Measurements from ENCODE around the gene FAM107B. TPM values are rescaled to one million over a fixed set of nuclear protein-coding genes. Genes with fewer than 3 reads are reported as not detected.

Gene FAM107B
- total and polyA plus RNA-seq, 10 of the 15 experiments (the other 5 are each of a cell fraction or from before 2014, with no cell fraction given), result 22.9 to 162 (median 86.6) TPM

DNA sequence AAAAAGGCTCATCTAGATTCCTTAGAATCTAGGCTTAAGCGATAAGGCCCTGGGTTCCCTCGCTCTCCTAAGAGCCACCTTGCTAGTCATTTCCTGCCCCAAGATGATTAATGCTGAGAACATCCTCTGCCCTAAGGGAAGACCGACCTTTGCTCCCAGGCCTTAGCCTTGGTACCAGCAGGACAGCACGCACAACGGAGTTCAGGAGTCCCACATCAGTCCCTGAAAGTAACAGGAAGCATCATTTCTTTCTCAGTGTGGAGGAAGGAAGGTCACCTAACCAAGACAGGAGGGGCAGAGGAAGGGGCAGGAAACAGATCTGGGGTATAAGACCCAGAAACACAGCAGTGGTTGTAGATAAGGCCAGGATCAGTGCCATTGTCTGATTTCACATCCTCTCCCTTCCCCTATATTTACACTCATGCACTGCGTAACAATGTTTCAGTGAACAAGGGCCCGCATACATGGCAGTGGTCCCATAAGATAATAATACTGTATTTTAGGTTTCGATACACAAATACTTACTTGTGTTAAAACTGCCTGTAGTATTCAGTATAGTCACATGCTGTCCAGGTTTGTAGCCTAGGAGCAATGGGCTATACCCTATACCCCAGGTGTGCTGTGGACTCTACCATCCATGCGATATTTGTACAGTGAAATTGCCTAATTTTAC is 8.1 kb upstream of the FAM107B start:
- H3K27ac ChIP-seq (ENCODE audit: control insufficient read depth, insufficient read depth), result no peak overlapping the region
- WGBS (ENCODE audit: insufficient coverage, insufficient replicate concordance, low lambda C conversion rate, missing lambda C conversion rate), result 65% methylated on average over 9 of the region's 9 CpGs
- no peaks in the 10 kb centered on the region; the same call in 2 of the 3 replicates for H3K9me3 ChIP-seq (replicated peaks; ENCODE audit: control insufficient read depth, insufficient read depth, low read length)
- BruUV-seq (replicated peaks), result no TSS peak
- in situ Hi-C loops (cut with MboI) (no loop called here), intact Hi-C loops (cut with micrococcal nuclease; ENCODE audit: unreplicated experiment) (no loop called here)
- no peak overlapping the region for H3K4me3 ChIP-seq
- H3K4me2 ChIP-seq (ENCODE audit: control insufficient read depth, insufficient read depth), result no peak overlapping the region
- H4K20me1 ChIP-seq (ENCODE audit: control insufficient read depth, insufficient read depth), result no peaks in the 10 kb centered on the region
- DNase-seq (ENCODE audit: low read depth, low spot score) (no peak), FAIRE-seq (no peak), ATAC-seq (no peak)
- H3K36me3 ChIP-seq (ENCODE audit: control insufficient read depth in 2 of 2, insufficient read depth in 2 of 2, low read length in 1 of 2), result no peaks in the 10 kb centered on the region
- no peaks in the 10 kb centered on the region; a peak in 2 of 4 replicates for H3K27me3 ChIP-seq (replicated peaks in 1 of 2; ENCODE audit: control insufficient read depth in 2 of 2, insufficient read depth in 2 of 2, low read length in 1 of 2)
- H3K79me2 ChIP-seq (ENCODE audit: control insufficient read depth, insufficient read depth, low read length), result no peaks in the 10 kb centered on the region
- no peak overlapping the region for H2AFZ ChIP-seq (ENCODE audit: control insufficient read depth, low read depth, low read length)
- ChIA-PET RAD21 (ENCODE audit: unreplicated experiment) (no interaction called here), CTCF (no interaction called here), POLR2A (no interaction called here), SMC1A (ENCODE audit: uncharacterized antibody, unreplicated experiment) (no interaction called here)
- no peak overlapping the region for H3K9ac ChIP-seq (ENCODE audit: control insufficient read depth, insufficient read depth, low read length)
- no peaks in the 10 kb centered on the region for H3K4me1 ChIP-seq (ENCODE audit: control insufficient read depth, insufficient read depth, low read length)
- TF ChIP-seq BCL11A (IDR thresholded peaks at IDR 0.05; ENCODE audit: low read depth, low read length) (no peak), SP1 (IDR thresholded peaks at IDR 0.05; ENCODE audit: low read depth, low read length) (no peak), GABPA (IDR thresholded peaks at IDR 0.05; ENCODE audit: low read depth) (no peak), POU2F2 (IDR thresholded peaks at IDR 0.05; ENCODE audit: borderline replicate concordance, low read depth, low read length) (no peak)
- TF ChIP-seq, protein P1, sequence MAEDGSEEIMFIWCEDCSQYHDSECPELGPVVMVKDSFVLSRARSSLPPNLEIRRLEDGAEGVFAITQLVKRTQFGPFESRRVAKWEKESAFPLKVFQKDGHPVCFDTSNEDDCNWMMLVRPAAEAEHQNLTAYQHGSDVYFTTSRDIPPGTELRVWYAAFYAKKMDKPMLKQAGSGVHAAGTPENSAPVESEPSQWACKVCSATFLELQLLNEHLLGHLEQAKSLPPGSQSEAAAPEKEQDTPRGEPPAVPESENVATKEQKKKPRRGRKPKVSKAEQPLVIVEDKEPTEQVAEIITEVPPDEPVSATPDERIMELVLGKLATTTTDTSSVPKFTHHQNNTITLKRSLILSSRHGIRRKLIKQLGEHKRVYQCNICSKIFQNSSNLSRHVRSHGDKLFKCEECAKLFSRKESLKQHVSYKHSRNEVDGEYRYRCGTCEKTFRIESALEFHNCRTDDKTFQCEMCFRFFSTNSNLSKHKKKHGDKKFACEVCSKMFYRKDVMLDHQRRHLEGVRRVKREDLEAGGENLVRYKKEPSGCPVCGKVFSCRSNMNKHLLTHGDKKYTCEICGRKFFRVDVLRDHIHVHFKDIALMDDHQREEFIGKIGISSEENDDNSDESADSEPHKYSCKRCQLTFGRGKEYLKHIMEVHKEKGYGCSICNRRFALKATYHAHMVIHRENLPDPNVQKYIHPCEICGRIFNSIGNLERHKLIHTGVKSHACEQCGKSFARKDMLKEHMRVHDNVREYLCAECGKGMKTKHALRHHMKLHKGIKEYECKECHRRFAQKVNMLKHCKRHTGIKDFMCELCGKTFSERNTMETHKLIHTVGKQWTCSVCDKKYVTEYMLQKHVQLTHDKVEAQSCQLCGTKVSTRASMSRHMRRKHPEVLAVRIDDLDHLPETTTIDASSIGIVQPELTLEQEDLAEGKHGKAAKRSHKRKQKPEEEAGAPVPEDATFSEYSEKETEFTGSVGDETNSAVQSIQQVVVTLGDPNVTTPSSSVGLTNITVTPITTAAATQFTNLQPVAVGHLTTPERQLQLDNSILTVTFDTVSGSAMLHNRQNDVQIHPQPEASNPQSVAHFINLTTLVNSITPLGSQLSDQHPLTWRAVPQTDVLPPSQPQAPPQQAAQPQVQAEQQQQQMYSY (CRISPR knock-in tag; IDR thresholded peaks at IDR 0.05), result no peak
- TF ChIP-seq, protein P2, sequence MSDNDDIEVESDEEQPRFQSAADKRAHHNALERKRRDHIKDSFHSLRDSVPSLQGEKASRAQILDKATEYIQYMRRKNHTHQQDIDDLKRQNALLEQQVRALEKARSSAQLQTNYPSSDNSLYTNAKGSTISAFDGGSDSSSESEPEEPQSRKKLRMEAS (IDR thresholded peaks at IDR 0.05; ENCODE audit: low read depth, low read length), result no peak
- TF ChIP-seq, protein P3, sequence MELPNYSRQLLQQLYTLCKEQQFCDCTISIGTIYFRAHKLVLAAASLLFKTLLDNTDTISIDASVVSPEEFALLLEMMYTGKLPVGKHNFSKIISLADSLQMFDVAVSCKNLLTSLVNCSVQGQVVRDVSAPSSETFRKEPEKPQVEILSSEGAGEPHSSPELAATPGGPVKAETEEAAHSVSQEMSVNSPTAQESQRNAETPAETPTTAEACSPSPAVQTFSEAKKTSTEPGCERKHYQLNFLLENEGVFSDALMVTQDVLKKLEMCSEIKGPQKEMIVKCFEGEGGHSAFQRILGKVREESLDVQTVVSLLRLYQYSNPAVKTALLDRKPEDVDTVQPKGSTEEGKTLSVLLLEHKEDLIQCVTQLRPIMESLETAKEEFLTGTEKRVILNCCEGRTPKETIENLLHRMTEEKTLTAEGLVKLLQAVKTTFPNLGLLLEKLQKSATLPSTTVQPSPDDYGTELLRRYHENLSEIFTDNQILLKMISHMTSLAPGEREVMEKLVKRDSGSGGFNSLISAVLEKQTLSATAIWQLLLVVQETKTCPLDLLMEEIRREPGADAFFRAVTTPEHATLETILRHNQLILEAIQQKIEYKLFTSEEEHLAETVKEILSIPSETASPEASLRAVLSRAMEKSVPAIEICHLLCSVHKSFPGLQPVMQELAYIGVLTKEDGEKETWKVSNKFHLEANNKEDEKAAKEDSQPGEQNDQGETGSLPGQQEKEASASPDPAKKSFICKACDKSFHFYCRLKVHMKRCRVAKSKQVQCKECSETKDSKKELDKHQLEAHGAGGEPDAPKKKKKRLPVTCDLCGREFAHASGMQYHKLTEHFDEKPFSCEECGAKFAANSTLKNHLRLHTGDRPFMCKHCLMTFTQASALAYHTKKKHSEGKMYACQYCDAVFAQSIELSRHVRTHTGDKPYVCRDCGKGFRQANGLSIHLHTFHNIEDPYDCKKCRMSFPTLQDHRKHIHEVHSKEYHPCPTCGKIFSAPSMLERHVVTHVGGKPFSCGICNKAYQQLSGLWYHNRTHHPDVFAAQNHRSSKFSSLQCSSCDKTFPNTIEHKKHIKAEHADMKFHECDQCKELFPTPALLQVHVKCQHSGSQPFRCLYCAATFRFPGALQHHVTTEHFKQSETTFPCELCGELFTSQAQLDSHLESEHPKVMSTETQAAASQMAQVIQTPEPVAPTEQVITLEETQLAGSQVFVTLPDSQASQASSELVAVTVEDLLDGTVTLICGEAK (IDR thresholded peaks at IDR 0.05; ENCODE audit: borderline replicate concordance), result no peak
- TF ChIP-seq, protein P4, sequence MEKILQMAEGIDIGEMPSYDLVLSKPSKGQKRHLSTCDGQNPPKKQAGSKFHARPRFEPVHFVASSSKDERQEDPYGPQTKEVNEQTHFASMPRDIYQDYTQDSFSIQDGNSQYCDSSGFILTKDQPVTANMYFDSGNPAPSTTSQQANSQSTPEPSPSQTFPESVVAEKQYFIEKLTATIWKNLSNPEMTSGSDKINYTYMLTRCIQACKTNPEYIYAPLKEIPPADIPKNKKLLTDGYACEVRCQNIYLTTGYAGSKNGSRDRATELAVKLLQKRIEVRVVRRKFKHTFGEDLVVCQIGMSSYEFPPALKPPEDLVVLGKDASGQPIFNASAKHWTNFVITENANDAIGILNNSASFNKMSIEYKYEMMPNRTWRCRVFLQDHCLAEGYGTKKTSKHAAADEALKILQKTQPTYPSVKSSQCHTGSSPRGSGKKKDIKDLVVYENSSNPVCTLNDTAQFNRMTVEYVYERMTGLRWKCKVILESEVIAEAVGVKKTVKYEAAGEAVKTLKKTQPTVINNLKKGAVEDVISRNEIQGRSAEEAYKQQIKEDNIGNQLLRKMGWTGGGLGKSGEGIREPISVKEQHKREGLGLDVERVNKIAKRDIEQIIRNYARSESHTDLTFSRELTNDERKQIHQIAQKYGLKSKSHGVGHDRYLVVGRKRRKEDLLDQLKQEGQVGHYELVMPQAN (conservative IDR thresholded peaks at IDR 0.05), result no peak
- TF ChIP-seq, protein P5, sequence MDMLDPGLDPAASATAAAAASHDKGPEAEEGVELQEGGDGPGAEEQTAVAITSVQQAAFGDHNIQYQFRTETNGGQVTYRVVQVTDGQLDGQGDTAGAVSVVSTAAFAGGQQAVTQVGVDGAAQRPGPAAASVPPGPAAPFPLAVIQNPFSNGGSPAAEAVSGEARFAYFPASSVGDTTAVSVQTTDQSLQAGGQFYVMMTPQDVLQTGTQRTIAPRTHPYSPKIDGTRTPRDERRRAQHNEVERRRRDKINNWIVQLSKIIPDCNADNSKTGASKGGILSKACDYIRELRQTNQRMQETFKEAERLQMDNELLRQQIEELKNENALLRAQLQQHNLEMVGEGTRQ (IDR thresholded peaks at IDR 0.05; ENCODE audit: borderline replicate concordance, low read depth, low read length), result no peak

Data from GM12878 (cell line).